K562 (cell line): Measurements from ENCODE around the gene RNF187. TPM values are rescaled to one million over a fixed set of nuclear protein-coding genes. Genes with fewer than 3 reads are reported as not detected.
"Not testable (repeated sequence)": the region's sequence is repeated elsewhere in the genome, so short reads cannot be mapped to it uniquely, and the experiment has no call there.

ENCODE experiments used
- ATAC-seq: fragments of 200-7000 bp; cut with Tn5 transposase; 3 replicates; pipeline ENCODE4 v1.9.1; 2020; ENCODE audit warnings: moderate library complexity
- BruUV-seq: library from RNA; stranded (reverse); fragments of 400-500 nt; replicated peaks from 2 replicates; lab custom pipeline; 2021; lab: Mats Ljungman, UMichigan
- CTCF ChIA-PET: fragments of 300-600 bp; formaldehyde crosslinking; extraction: SDS; loops from one replicate; lab custom pipeline; 2021; ENCODE audit warnings: low intra/inter-chr PET ratio; lab: Yijun Ruan, JAX
- POLR2A ChIA-PET: fragments of 300-600, 350-650 bp; sonication (Branson Sonifier 250); formaldehyde crosslinking; extraction: SDS; loops from one replicate; lab custom pipeline; 2021; ENCODE audit warnings: antibody characterized with exemption, inconsistent platforms; lab: Yijun Ruan, JAX
- DNase-seq, 4 experiments: peaks; one replicate each; pipeline versions ENCODE4 v3.0.0 to v3.0.0-alpha.2; 2011 to 2018; ENCODE audit warnings: low spot score in 3 of 4, mixed read lengths in 3 of 4; ENCODE audit errors: extremely low read depth in 1 of 4
- FAIRE-seq: peaks from 2 replicates; lab custom pipeline; 2011; peaks lifted over from hg19 to GRCh38; lab: Jason Lieb, UNC
- H2AFZ ChIP-seq: 2 replicates; pipeline ENCODE4 v1.6.0; 2011; ENCODE audit warnings: low read depth, low read length, control low read depth, inconsistent platforms
- H3K27ac ChIP-seq: fragments of 200-600 bp; 3 replicates; pipeline ENCODE4 v1.8.0; 2011; ENCODE audit warnings: low read depth, mild to moderate bottlenecking, control low read depth, inconsistent platforms, low read length, moderate library complexity, mixed read lengths; ENCODE audit errors: extremely low read depth
- H3K27me3 ChIP-seq, 2 experiments: fragments of 300-600 bp in 1 of 2; 2 replicates in 1 of 2; 3 replicates in 1 of 2; pipeline versions ENCODE4 v1.6.0 to v1.8.0; 2011; ENCODE audit warnings: inconsistent platforms in 2 of 2, low read length in 2 of 2, mild to moderate bottlenecking in 1 of 2, mixed read lengths in 1 of 2, moderate library complexity in 1 of 2; ENCODE audit not compliant: control insufficient read depth in 2 of 2, insufficient read depth in 2 of 2
- H3K36me3 ChIP-seq: fragments of 300-600 bp; 3 replicates; pipeline ENCODE4 v1.8.0; 2011; ENCODE audit warnings: mild to moderate bottlenecking, low read length, inconsistent platforms; ENCODE audit not compliant: control insufficient read depth, insufficient read depth
- H3K4me1 ChIP-seq, 2 experiments: fragments of 200-600 bp in 1 of 2; replicated peaks in 1 of 2; 2 replicates in 1 of 2; 3 replicates in 1 of 2; pipeline versions ENCODE4 v1.5.1 to v1.8.0; 2011; ENCODE audit warnings: inconsistent platforms in 2 of 2, low read length in 2 of 2, mild to moderate bottlenecking in 1 of 2, mixed read lengths in 1 of 2, moderate library complexity in 1 of 2; ENCODE audit not compliant: control insufficient read depth in 2 of 2, insufficient read depth in 2 of 2
- H3K4me2 ChIP-seq: 2 replicates; pipeline ENCODE4 v1.6.1; 2011; ENCODE audit warnings: low read length, control low read depth, inconsistent platforms, mixed read lengths; ENCODE audit not compliant: insufficient read depth
- H3K4me3 ChIP-seq: fragments of 200-600 bp; sonication (generic), shearing (Covaris generic); 2 replicates; pipeline ENCODE4 v1.5.1; 2016; ENCODE audit warnings: control low read depth, inconsistent platforms
- H3K79me2 ChIP-seq: fragments of 200-600 bp; 3 replicates; pipeline ENCODE4 v1.8.0; 2011; ENCODE audit warnings: low read length, inconsistent platforms; ENCODE audit not compliant: control insufficient read depth, insufficient read depth
- H3K9ac ChIP-seq, 2 experiments: 2 replicates each; pipeline versions ENCODE4 v1.6.0 to v1.6.1; 2011; ENCODE audit warnings: low read depth in 2 of 2, low read length in 2 of 2, control low read depth in 1 of 2, inconsistent platforms in 1 of 2, mild to moderate bottlenecking in 1 of 2, mixed read lengths in 1 of 2; ENCODE audit not compliant: insufficient read depth in 1 of 2
- H3K9me1 ChIP-seq: one replicate; pipeline ENCODE4 v1.6.0; 2011; ENCODE audit warnings: inconsistent platforms, mild to moderate bottlenecking, low read length, moderate library complexity; ENCODE audit not compliant: control insufficient read depth, insufficient read depth
- H3K9me3 ChIP-seq: replicated peaks from 2 replicates; pipeline ENCODE4 v1.5.1; 2011; ENCODE audit warnings: low read depth, low read length, inconsistent platforms; ENCODE audit not compliant: control insufficient read depth, insufficient read depth
- H4K20me1 ChIP-seq: replicated peaks from 2 replicates; pipeline ENCODE4 v1.6.1; 2011; ENCODE audit warnings: low read length, inconsistent platforms, mixed read lengths; ENCODE audit not compliant: control insufficient read depth, insufficient read depth
- CTBP1 ChIP-seq: fragments of 450-650 bp; IDR thresholded peaks from 2 replicates; pipeline ENCODE4 v1.6.1; 2016; ENCODE audit warnings: borderline replicate concordance
- FOXK2 ChIP-seq, 2 experiments: fragments of 450-650 bp; IDR thresholded peaks in 1 of 2; conservative IDR thresholded peaks in 1 of 2; 2 replicates each; pipeline ENCODE4 v1.6.1; 2016; ENCODE audit warnings: low read depth in 2 of 2, mild to moderate bottlenecking in 1 of 2
- GATAD2A ChIP-seq: fragments of 450-650 bp; IDR thresholded peaks from 2 replicates; pipeline ENCODE4 v1.6.1; 2017
- L3MBTL2 ChIP-seq: fragments of 450-650 bp; IDR thresholded peaks from 2 replicates; pipeline ENCODE4 v1.6.1; 2016; ENCODE audit warnings: mild to moderate bottlenecking, moderate library complexity
- LEF1 ChIP-seq: fragments of 450-650 bp; IDR thresholded peaks from 2 replicates; pipeline ENCODE4 v1.6.1; 2016; ENCODE audit warnings: mild to moderate bottlenecking
- MGA ChIP-seq: fragments of 450-650 bp; IDR thresholded peaks from 2 replicates; pipeline ENCODE4 v1.6.1; 2016; ENCODE audit warnings: mild to moderate bottlenecking, moderate library complexity
- PKNOX1 ChIP-seq: fragments of 450-650 bp; IDR thresholded peaks from 2 replicates; pipeline ENCODE4 v1.6.1; 2016
- RB1 ChIP-seq: fragments of 450-650 bp; IDR thresholded peaks from 2 replicates; pipeline ENCODE4 v1.6.1; 2017; ENCODE audit warnings: low read depth, mild to moderate bottlenecking
- SMAD4 ChIP-seq: fragments of 250-450 bp; sonication (Bioruptor Pico); conservative IDR thresholded peaks from 2 replicates; pipeline ENCODE4 v1.8.0; 2021; ENCODE audit warnings: inconsistent platforms, mild to moderate bottlenecking, moderate library complexity
- WGBS: fragments of 100-300 bp; shearing (Covaris generic); methylation state at CpG from one replicate; pipeline ENCODE4 v1.1.6; 2016; ENCODE audit warnings: low coverage, mixed read lengths; ENCODE audit not compliant: insufficient coverage; ENCODE audit errors: missing lambda C conversion rate; 5-methylcytosine and 5-hydroxymethylcytosine counted together
- in situ Hi-C: fragments of 300-500 bp; cut with MboI; formaldehyde crosslinking; loops from 4 replicates; pipeline ENCODE4 v1.15.0; 2018; ENCODE audit warnings: inconsistent platforms, mixed read lengths
- intact Hi-C: fragments of 100-400 bp; cut with micrococcal nuclease; formaldehyde crosslinking; loops from 2 replicates; pipeline ENCODE4 v1.14.2; 2022
- polyA plus RNA-seq, 8 experiments: library from polyadenylated mRNA; depleted of rRNA in 4 of 8; stranded (reverse) in 5 of 8; unstranded in 3 of 8; fragments of >200 nt; fragmentation: Nextera tagmentation in 2 of 8; fragmentation: Illumina TruSeq in 1 of 8; extraction: Ambion mirVana in 2 of 8; extraction: Trizol in 1 of 8; gene quantifications; 2 replicates each; pipeline versions ENCODE4 v1.2.1 to v1.2.3, GENCODE V29; 2011 to 2014; ENCODE audit warnings: inconsistent platforms in 1 of 8, missing spikeins in 1 of 8
- total RNA-seq, 7 experiments: library from RNA; depleted of rRNA in 6 of 7; stranded (reverse); fragments of >200 nt in 6 of 7; fragmentation: Illumina TruSeq in 2 of 7; extraction: Trizol in 2 of 7; gene quantifications; 2 replicates each; pipeline versions ENCODE4 v1.2.1 to v1.2.3, GENCODE V29; 2011 to 2021; ENCODE audit warnings: low replicate concordance in 1 of 7

Gene RNF187
- total and polyA plus RNA-seq, 9 of the 15 experiments (the other 6 are each of a cell fraction or from before 2014, with no cell fraction given) = 2.3 to 119 (median 41.9) TPM

GRCh38 chr1:228505944-228506343 is 18.8 kb downstream of the RNF187 start:
- H4K20me1 ChIP-seq, H2AFZ ChIP-seq, H3K9me1 ChIP-seq, H3K27me3 ChIP-seq, CTCF ChIA-PET, ATAC-seq, H3K27ac ChIP-seq, FAIRE-seq, H3K4me2 ChIP-seq, DNase-seq, H3K79me2 ChIP-seq, H3K9ac ChIP-seq, H3K4me3 ChIP-seq, H3K36me3 ChIP-seq, intact Hi-C loops, BruUV-seq: not testable (repeated sequence)
- peaks cover 29 to 39% of the 10 kb centered on the region in 2 experiments; a peak in 4 of 5 replicates for H3K4me1 ChIP-seq
- 12% methylated on average over 9 of the region's 11 CpGs for WGBS
- peaks cover 14% of the 10 kb centered on the region for H3K9me3 ChIP-seq
- in situ Hi-C loops = loop anchor here (5.0 kb wide), 1 partner anchor 369 kb away; no protein-coding TSS in a partner anchor
- POLR2A ChIA-PET = interaction anchor here (1.0 kb wide), 1 partner anchor 8 kb away, joined by 3 read pairs; no protein-coding TSS in a partner anchor
- peak; percentile 91 to 93 for TF ChIP-seq FOXK2 (conservative IDR thresholded peaks at IDR 0.05 in 1 of 2, IDR thresholded peaks at IDR 0.05 in 1 of 2; ENCODE audit: low read depth in 2 of 2)
- TF ChIP-seq L3MBTL2 = peak; percentile 18; the same call in 1 of the 2 replicates
- 0 out of 2 replicates have a peak, but pooled peaks have one; percentile 22 for TF ChIP-seq RB1
- TF ChIP-seq MGA = peak; percentile 19; the same call in 1 of the 2 replicates
- TF ChIP-seq LEF1 = peak; percentile 35; the same call in 1 of the 2 replicates
- TF ChIP-seq CTBP1 = peak; percentile 45; the same call in 1 of the 2 replicates
- peak; percentile 53; the same call in 1 of the 2 replicates for TF ChIP-seq PKNOX1
- 0 out of 2 replicates have a peak, but pooled peaks have one; percentile 41 for TF ChIP-seq SMAD4 (CRISPR knock-in tag)
- peak; percentile 60; the same call in 1 of the 2 replicates for TF ChIP-seq GATAD2A
